SU-DHL-6 (cell line): ENCODE results near the gene CORO1A.
"Not testable (repeated sequence)": the region's sequence is repeated elsewhere in the genome, so short reads cannot be mapped to it uniquely, and the experiment has no call there.

Source experiments
- CTCF ChIP-seq: fragments of 200-600 bp; sonication (generic); IDR thresholded peaks from one replicate; pipeline ENCODE4 v1.5.1; 2017; ENCODE audit warnings: antibody characterized with exemption, mild to moderate bottlenecking, low read length, moderate library complexity; ENCODE audit not compliant: insufficient read depth, poor library complexity, severe bottlenecking
- EZH2phosphoT487 ChIP-seq: fragments of 200-600 bp; sonication (generic), shearing (Covaris generic); conservative IDR thresholded peaks from 2 replicates; pipeline ENCODE4 v1.6.1; 2018; ENCODE audit warnings: mild to moderate bottlenecking, antibody characterized with exemption, low read length, moderate library complexity, mixed read lengths

DNA sequence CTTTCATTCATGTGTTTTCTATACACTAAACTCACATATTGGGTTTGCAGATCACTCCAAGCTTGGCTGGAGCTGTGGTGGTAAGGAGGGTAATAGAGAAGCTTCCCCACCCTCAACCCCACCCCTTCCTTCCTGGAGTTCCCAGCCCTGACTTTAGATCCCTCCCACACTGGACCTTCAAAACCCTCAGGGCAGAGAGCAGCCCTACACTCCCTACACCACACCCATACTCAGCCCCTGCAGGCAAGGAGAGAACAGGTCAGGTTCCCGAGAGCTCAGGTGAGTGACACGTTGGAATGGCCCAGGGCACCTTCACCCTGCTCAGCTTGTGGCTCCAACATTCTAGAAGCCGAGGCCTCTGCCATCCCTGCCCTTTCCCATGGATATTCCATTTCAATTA, 15.6 kb downstream of the CORO1A start, which contains the start of gene SULT1A3:
- TF ChIP-seq CTCF, EZH2phosphoT487: not testable (repeated sequence)
